CD4-positive, alpha-beta T cell treated with Interferon gamma for 1 hour (primary cell): ENCODE data around the gene ITGA2B.
A peak's percentile ranks its signal among the peaks of the same experiment; 100 is the strongest.
"Not testable (repeated sequence)": the region's sequence is repeated elsewhere in the genome, so short reads cannot be mapped to it uniquely, and the experiment has no call there.

Experiments
- DNase-seq: peaks from one replicate; pipeline ENCODE4 v3.0.0-alpha.2; 2020

ITGA2B gene

DNA sequence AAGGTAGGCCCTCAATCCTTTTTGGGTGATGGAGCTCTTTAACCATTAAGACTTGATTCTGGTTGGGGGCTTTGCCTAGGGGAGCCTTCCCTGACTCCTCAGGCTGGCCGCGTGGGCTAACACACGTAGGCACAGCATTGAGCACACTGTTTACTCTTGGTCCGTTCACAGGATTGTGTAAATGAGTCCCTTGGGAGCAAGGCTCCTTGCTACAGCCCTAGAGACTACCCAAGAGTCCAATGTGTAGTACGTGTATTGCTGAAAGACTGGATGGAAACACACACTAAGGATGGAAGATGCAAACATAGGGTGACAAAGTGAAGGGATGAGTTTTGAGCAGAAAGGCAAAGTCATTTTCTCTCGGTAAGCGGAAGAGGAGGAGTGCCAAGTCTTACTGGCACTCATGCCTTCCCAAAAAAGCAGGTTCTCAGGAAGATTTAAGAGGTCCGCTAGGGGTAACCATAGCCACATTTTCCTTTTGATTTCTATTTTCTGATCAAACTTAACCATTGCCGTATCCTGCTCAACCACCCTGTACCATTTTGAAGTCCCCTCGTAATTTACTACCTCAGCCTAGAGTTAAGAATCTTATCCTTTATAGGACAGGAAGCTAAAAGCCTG lies 911 bp upstream of the ITGA2B start:
- no peak for DNase-seq

GRCh38 chr17:44389723-44390202 lies 314 bp upstream of the ITGA2B start:
- DNase-seq, result peak; percentile 3

DNA sequence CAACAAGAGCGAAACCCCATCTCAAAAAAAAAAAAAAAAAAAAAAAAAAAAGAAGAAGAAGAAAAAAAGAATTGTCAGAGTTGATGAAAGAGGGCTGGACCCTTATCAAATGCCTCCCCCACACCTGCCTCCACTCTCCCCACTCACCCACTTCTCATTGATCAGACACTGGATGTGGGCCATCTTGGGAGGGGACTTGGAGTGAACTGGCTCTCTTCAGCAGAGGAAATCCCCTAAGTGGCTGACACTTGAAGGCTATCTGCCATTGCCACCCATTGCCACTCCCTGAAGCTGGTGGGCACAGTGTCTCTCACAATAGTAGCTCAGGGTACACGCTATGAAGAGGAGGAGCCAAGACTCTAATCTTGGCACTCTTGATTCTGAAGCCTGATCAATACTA lies 1.6 kb downstream of the ITGA2B start:
- no peak for DNase-seq

GRCh38 chr17:44386182-44386525 lies 3.3 kb downstream of the ITGA2B start:
- DNase-seq, result no peak

- peak; percentile 83 for DNase-seq
Measured at GRCh38 chr17:44385287-44386181, 3.9 kb downstream of the ITGA2B start.

GRCh38 chr17:44384823-44385286 lies 4.6 kb downstream of the ITGA2B start:
- DNase-seq, result no peak

GRCh38 chr17:44384281-44384822 lies 5.1 kb downstream of the ITGA2B start:
- DNase-seq, result no peak

DNA sequence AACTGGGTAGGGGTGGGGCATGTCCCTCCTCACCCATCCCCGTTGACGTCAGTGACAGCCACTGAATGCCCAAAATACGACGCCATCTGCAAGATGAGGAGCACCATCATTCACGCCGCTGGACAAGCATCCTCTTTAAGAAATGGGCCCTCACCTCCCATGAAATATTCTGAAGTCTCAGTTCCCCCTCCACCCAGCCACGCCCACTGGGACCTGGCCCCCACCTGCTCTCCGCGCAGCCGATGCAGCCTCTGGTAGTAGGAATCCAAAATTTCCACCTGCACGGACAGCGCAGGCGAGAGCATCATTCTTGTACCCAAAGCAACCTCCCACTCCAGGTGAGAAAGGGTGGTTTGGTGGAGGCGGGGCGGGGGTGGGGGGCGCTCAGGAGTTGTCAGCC lies 5.6 kb downstream of the ITGA2B start:
- DNase-seq, result no peak

DNA sequence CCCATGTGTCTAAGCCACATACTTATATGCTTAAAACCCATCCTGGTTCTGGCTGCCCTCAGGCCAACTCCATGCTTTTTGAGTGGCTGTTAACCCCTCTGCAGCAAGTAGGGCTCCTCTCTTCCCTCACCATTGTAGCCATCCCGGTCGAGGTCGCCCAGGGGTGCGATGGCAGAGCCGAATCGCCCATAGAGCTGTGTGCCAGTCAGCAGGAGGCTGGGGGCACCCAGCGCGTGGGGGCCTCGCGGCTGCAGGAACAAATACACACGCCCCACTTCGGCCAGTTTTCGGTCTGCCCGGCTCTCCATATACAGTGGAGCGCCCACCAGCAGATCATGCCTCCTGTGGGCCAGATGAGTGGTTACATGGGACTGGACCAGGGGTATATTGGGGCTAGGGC lies 6.1 kb downstream of the ITGA2B start:
- DNase-seq, result no peak

GRCh38 chr17:44382917-44383316 lies 6.5 kb downstream of the ITGA2B start:
- no peak for DNase-seq

GRCh38 chr17:44381810-44382305 lies 7.6 kb downstream of the ITGA2B start:
- no peak for DNase-seq

DNA sequence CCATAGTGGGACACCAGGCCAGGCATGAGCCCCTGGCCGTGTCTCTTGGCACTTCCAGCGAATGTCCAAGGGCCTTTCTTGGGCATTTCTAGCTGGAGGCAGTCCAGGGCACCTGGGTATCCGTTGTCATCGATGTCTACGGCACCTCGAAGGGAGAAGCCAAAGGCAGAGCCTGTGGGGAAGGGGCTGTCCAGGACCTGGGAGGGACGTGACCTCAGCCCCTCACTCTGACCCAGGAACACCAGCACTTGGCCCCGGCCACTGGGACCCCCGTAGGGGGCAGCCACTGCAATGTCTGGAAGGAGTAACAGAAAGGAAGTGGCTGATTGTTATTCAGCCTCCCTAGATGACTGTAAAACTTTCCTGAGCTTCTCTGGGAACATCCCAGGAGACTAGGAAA lies 8.7 kb downstream of the ITGA2B start:
- no peak for DNase-seq

DNA sequence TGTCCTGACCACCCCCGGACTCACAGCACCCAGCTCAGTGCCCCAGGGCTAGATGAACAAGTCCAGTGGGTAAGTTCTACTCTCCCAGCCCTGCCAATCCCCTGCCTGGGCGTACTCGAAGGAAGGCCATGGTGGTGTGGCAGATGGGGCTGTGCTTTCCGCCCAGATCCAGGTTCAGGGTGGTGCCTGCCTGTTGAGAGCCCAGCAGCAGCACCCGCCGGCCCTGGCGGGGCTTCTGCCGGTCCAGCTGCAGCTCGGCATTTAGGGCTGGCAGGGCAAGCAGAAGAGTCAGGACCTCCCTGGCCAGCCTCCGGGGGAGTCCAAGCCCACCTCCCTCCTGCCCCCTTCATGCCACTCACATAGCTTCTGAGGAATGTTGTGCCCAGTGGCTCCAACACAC lies 9.6 kb downstream of the ITGA2B start:
- DNase-seq, result no peak

DNA sequence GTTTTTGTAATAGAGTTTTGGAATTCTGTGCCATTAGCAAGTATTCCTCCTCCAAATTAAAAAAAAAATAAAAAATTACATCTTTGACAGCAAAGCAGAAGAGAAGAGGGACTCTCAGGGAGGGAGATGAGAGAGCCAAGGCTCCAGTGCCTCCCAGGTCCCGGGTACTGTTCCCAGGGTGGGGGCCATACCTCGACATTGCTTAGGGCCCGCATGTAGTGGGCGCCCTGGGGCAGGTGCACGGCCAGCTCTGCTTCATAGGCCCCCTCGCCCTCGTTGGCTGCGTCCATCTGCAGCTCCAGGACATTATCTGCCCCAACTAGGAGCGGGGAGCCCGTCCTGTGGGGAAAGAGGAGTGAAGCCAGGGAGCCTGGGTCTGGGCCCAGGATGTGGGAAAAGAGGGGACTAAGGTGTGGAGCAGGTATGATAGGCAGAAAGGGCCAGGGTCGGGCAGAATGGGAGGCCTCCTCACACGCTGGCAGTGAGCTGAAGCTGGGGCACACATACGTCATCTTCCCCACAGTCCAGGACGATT lies 11.2 kb downstream of the ITGA2B start:
- no peak for DNase-seq

- no peak for DNase-seq
Measured at GRCh38 chr17:44376779-44377178, 12.7 kb downstream of the ITGA2B start.

DNA sequence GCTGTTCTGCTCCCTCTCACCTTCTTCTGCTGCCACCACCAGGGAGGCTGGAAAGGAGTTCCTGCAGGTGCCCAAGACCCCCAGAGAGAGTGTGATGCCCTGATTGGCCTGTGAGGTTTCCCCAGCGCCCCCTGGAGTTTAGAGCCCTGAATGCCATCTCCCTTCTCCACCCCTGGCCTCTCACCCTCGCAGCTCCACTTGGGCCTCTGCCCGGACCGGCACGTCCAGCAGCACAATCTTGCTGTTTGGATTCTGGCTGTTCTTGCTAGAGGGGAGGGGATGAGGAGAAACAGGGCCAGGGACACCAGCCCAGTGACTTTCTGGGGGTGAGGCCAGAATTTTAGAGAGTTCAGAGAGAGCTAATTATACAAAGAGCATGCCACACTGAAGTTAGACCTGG lies 13.3 kb downstream of the ITGA2B start:
- no peak for DNase-seq

- DNase-seq, result no peak
Measured at GRCh38 chr17:44375196-44376017, 14.0 kb downstream of the ITGA2B start.

GRCh38 chr17:44374306-44375195 lies 14.9 kb downstream of the ITGA2B start:
- no peak for DNase-seq

- no peak for DNase-seq
Measured at GRCh38 chr17:44372036-44372435, 17.4 kb downstream of the ITGA2B start.

- not testable (repeated sequence) for DNase-seq
Measured at GRCh38 chr17:44369414-44370023, 19.9 kb downstream of the ITGA2B start.
